PC-9 (cell line): ENCODE measurements around the gene TMCO2. TPM values are rescaled to one million over a fixed set of nuclear protein-coding genes. Genes with fewer than 3 reads are reported as not detected.

Experiments used
- BruUV-seq: library from RNA; stranded (reverse); fragments of 400-500 nt; replicated peaks from 2 replicates; lab custom pipeline; 2021; lab: Mats Ljungman, UMichigan
- CTCF ChIA-PET: fragments of 300-600 bp; sonication (Branson Sonifier 250); formaldehyde crosslinking; loops from one replicate; lab custom pipeline; 2022; ENCODE audit warnings: antibody characterized with exemption; lab: Charles Lee
- POLR2A ChIA-PET: fragments of 300-600 bp; sonication (Branson Sonifier 250); formaldehyde crosslinking; loops from one replicate; lab custom pipeline; 2022; ENCODE audit warnings: antibody characterized with exemption; ENCODE audit not compliant: unreplicated experiment; lab: Charles Lee
- DNase-seq, 2 experiments: peaks; one replicate each; pipeline versions ENCODE4 v3.0.0 to v3.0.0-alpha.2; 2015 to 2022; ENCODE audit warnings: mixed read lengths in 1 of 2
- H2AFZ ChIP-seq: fragments of 200-600 bp; sonication (generic); 2 replicates; pipeline ENCODE4 v1.8.1; 2017; ENCODE audit warnings: antibody characterized with exemption
- H3F3A ChIP-seq: fragments of 200-600 bp; sonication (generic); 2 replicates; pipeline ENCODE4 v1.8.1; 2017; ENCODE audit warnings: antibody characterized with exemption, mild to moderate bottlenecking, low read depth; ENCODE audit not compliant: insufficient read depth
- H3K27ac ChIP-seq: fragments of 200-600 bp; sonication (generic); 2 replicates; pipeline ENCODE4 v1.6.1; 2016; ENCODE audit warnings: mixed run types
- H3K27me3 ChIP-seq: fragments of 200-600 bp; sonication (generic); 2 replicates; pipeline ENCODE4 v1.6.1; 2016; ENCODE audit warnings: low read depth, mixed run types; ENCODE audit not compliant: insufficient read depth
- H3K36me3 ChIP-seq: fragments of 200-600 bp; sonication (generic); 2 replicates; pipeline ENCODE4 v1.6.1; 2016; ENCODE audit warnings: low read depth, mixed run types
- H3K4me1 ChIP-seq: fragments of 200-600 bp; sonication (generic); replicated peaks from 2 replicates; pipeline ENCODE4 v1.6.1; 2016; ENCODE audit warnings: mixed run types; ENCODE audit not compliant: insufficient read depth
- H3K4me2 ChIP-seq: fragments of 200-600 bp; sonication (generic); 2 replicates; pipeline ENCODE4 v1.6.1; 2017; ENCODE audit warnings: mixed run types
- H3K4me3 ChIP-seq: fragments of 200-600 bp; sonication (generic); 2 replicates; pipeline ENCODE4 v1.6.1; 2016; ENCODE audit warnings: mixed run types
- H3K79me2 ChIP-seq: fragments of 200-600 bp; sonication (generic); 2 replicates; pipeline ENCODE4 v1.6.1; 2017; ENCODE audit warnings: low read depth, mixed run types
- H3K9me2 ChIP-seq: fragments of 200-600 bp; sonication (generic); 2 replicates; pipeline ENCODE4 v1.8.1; 2017; ENCODE audit warnings: mild to moderate bottlenecking; ENCODE audit not compliant: insufficient read depth
- H3K9me3 ChIP-seq: fragments of 200-600 bp; sonication (generic); 2 replicates; pipeline ENCODE4 v1.8.1; 2016; ENCODE audit warnings: low read depth; ENCODE audit not compliant: insufficient read depth
- H4K20me1 ChIP-seq: fragments of 200-600 bp; sonication (generic); 2 replicates; pipeline ENCODE4 v1.8.1; 2017; ENCODE audit not compliant: insufficient read depth
- EZH2 ChIP-seq: fragments of 200-600 bp; sonication (generic); IDR thresholded peaks from 2 replicates; pipeline ENCODE4 v1.8.0; 2017; ENCODE audit warnings: antibody characterized with exemption, low read depth
- intact Hi-C: fragments of 100-400 bp; cut with micrococcal nuclease; formaldehyde crosslinking; loops from one replicate; pipeline ENCODE4 v1.10.0; 2022; ENCODE audit not compliant: unreplicated experiment
- total RNA-seq: library from RNA; stranded (reverse); gene quantifications from 2 replicates; pipeline ENCODE4 v1.2.3, GENCODE V29; 2021
- TF ChIP-seq, protein P1 (sequence below): fragments of 200-600 bp; sonication (generic); conservative IDR thresholded peaks from 2 replicates; pipeline ENCODE4 v1.6.1; 2017; ENCODE audit warnings: mixed run types, antibody characterized with exemption, mild to moderate bottlenecking, moderate library complexity

TMCO2 gene
- total RNA-seq, 1 experiment from 2014 or later, result not detected

DNA sequence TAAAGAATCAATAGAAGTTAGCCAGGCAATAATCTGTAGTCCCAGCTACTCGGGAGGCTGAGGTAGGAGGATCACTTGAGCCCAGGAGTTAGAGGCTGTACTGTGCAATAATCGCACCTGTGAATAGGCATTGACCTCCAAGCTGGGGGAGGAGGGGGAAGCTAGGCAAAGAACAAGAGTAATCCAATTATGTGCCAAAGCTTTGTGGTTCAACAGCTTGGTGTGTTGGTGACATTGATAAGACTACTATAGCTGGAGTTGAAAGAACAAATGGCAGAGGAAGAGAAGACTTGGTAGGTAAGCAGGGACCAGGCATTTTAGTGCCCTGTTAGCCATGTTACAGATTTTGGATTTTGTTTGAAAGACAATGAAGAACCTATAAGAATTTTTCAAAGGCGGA, 2.1 kb upstream of the TMCO2 start:
- ChIA-PET POLR2A (no interaction called here), CTCF (interaction anchor here (0.6 kb wide), 1 partner anchor 163 kb away, joined by 3 read pairs; no protein-coding TSS in a partner anchor)
- H3K79me2 ChIP-seq, result no peaks in the 10 kb centered on the region
- peaks cover 8% of the 10 kb centered on the region; the same call in 1 of the 2 replicates for H3K9me3 ChIP-seq
- peaks cover 19% of the 10 kb centered on the region for H3K4me1 ChIP-seq
- H2AFZ ChIP-seq, result no peak overlapping the region
- no peak overlapping the region for H3K4me3 ChIP-seq
- no peaks in the 10 kb centered on the region for H3K9me2 ChIP-seq
- H3K36me3 ChIP-seq, result no peaks in the 10 kb centered on the region
- no peaks in the 10 kb centered on the region for H4K20me1 ChIP-seq
- DNase-seq, result no peak
- no peak for TF ChIP-seq EZH2
- TF ChIP-seq, protein P1, sequence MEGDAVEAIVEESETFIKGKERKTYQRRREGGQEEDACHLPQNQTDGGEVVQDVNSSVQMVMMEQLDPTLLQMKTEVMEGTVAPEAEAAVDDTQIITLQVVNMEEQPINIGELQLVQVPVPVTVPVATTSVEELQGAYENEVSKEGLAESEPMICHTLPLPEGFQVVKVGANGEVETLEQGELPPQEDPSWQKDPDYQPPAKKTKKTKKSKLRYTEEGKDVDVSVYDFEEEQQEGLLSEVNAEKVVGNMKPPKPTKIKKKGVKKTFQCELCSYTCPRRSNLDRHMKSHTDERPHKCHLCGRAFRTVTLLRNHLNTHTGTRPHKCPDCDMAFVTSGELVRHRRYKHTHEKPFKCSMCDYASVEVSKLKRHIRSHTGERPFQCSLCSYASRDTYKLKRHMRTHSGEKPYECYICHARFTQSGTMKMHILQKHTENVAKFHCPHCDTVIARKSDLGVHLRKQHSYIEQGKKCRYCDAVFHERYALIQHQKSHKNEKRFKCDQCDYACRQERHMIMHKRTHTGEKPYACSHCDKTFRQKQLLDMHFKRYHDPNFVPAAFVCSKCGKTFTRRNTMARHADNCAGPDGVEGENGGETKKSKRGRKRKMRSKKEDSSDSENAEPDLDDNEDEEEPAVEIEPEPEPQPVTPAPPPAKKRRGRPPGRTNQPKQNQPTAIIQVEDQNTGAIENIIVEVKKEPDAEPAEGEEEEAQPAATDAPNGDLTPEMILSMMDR, result no peak
- intact Hi-C loops, result no loop called here
- H3K27ac ChIP-seq, result no peak overlapping the region
- peaks cover 42% of the 10 kb centered on the region for H3F3A ChIP-seq
- H3K27me3 ChIP-seq, result no peaks in the 10 kb centered on the region
- no TSS peak for BruUV-seq
- no peak overlapping the region for H3K4me2 ChIP-seq

DNA sequence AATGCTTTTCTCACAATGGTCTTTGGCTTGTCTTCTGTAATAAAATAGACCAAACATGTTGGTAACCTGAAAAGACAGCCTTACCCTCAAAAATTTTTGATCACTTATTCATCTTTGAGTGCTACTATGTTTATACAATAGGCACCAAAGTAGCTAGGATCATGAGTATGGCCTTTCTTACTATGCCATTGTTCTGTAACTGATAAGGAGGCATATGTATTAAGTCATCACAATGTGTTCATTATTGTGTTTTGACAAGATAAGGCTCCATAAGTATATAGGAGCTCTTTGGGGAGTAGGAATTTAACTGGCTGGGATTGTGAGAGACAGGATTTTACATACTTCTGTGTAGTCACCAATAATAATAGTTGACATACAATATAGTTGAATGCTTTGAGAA, 675 bp downstream of the TMCO2 start:
- no peaks in the 10 kb centered on the region for H3K9me2 ChIP-seq
- no peak for TF ChIP-seq EZH2
- TF ChIP-seq, protein P1, result no peak
- no peak for DNase-seq
- H3K4me3 ChIP-seq, result no peak overlapping the region
- H3K27me3 ChIP-seq, result no peaks in the 10 kb centered on the region
- intact Hi-C loops, result no loop called here
- H3K36me3 ChIP-seq, result no peaks in the 10 kb centered on the region
- H3K4me1 ChIP-seq, result no peaks in the 10 kb centered on the region
- ChIA-PET CTCF (no interaction called here), POLR2A (no interaction called here)
- H3F3A ChIP-seq, result peaks cover 15% of the 10 kb centered on the region; the same call in 1 of the 2 replicates
- no peaks in the 10 kb centered on the region for H3K79me2 ChIP-seq
- no peaks in the 10 kb centered on the region for H3K9me3 ChIP-seq
- H3K4me2 ChIP-seq, result no peak overlapping the region
- no TSS peak for BruUV-seq
- no peak overlapping the region for H3K27ac ChIP-seq
- no peak overlapping the region for H2AFZ ChIP-seq
- no peaks in the 10 kb centered on the region for H4K20me1 ChIP-seq

DNA sequence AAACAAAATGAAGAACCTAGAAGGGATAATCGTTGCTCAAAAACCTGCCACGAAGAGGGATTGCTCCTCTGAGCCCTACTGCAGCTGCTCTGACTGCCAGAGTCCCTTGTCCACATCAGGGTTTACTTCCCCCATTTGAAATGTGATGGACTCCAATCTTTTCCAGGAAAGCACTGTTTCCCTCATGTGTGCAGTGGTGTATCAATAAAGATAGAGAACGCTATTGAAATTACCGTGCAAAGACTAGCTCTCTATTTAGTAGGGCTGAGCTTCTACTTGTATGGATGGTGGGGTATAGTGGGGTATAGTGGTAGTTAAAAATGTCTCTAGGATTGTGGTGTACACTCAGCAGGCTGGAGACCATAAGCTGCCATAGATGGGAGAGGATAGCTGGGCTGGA, 3.7 kb downstream of the TMCO2 start:
- peaks cover 14% of the 10 kb centered on the region for H3K79me2 ChIP-seq
- no TSS peak for BruUV-seq
- TF ChIP-seq EZH2, result no peak
- TF ChIP-seq, protein P1, result no peak
- no peaks in the 10 kb centered on the region for H3K36me3 ChIP-seq
- DNase-seq, result no peak
- no peaks in the 10 kb centered on the region for H3K9me2 ChIP-seq
- intact Hi-C loops, result no loop called here
- no peak overlapping the region for H3K4me2 ChIP-seq
- peaks cover 7% of the 10 kb centered on the region for H3F3A ChIP-seq
- H4K20me1 ChIP-seq, result no peaks in the 10 kb centered on the region
- ChIA-PET POLR2A (interaction anchor here (0.5 kb wide), 1 partner anchor 26 kb away, joined by 19 read pairs; no protein-coding TSS in a partner anchor), CTCF (no interaction called here)
- H3K9me3 ChIP-seq, result no peaks in the 10 kb centered on the region
- H2AFZ ChIP-seq, result no peak overlapping the region
- no peak overlapping the region for H3K27ac ChIP-seq
- no peaks in the 10 kb centered on the region for H3K27me3 ChIP-seq
- H3K4me3 ChIP-seq, result no peak overlapping the region
- peaks cover 6% of the 10 kb centered on the region for H3K4me1 ChIP-seq
